ENCODE results near the gene IGSF9.

- TF ChIP-seq CTCF (IDR thresholded peaks at IDR 0.05; ENCODE audit: insufficient read depth, low read depth, low read length) (no peak), EZH2 (IDR thresholded peaks at IDR 0.05; ENCODE audit: insufficient read depth, low read length) (no peak)
These were observed 26.1 kb downstream of the IGSF9 start for GRCh38 chr1:159919236-159919865.
